Epithelial cell of prostate (primary cell): Measurements from ENCODE around the gene LRG1.
"Not testable (repeated sequence)": the region's sequence is repeated elsewhere in the genome, so short reads cannot be mapped to it uniquely, and the experiment has no call there.

Source experiments
- DNase-seq: peaks from one replicate; pipeline ENCODE4 v3.0.0-alpha.2; 2011; ENCODE audit warnings: low read depth, low spot score
- H3K27ac ChIP-seq: fragments of 450-650 bp; 2 replicates; pipeline ENCODE4 v1.5.1; 2017; ENCODE audit warnings: mild to moderate bottlenecking

Gene LRG1

GRCh38 chr19:4553775-4554174 lies 13.9 kb upstream of the LRG1 start:
- DNase-seq: no peak
- no peak overlapping the region for H3K27ac ChIP-seq

DNA sequence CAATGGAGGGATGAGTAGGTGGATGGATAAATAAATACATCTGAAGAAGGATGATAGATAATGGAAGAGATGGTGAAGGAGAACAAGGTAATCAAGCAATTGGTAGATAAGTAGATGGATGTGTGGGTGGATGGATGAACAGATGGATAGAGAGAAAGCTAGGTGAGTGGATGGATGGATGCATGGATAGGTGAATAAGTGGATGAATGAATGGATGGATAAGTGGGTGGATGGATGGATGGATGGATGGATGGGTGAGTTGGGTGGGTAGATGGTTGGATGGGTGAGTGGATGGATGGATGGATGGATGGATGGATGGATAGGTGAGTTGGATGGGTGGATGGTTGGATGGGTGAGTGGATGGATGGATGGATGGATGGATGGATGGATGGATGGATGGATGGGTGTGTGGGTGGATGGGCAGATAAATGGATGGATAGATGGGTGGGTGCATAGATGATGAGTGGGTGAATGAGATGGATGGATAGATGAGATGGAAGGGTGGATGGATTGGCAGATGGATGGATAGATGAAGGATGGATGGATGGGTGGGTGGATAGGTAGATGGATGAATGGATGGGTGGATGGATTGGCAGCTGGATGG lies 13.4 kb upstream of the LRG1 start:
- no peak overlapping the region for H3K27ac ChIP-seq
- DNase-seq: no peak

GRCh38 chr19:4552525-4552819 lies 12.6 kb upstream of the LRG1 start:
- no peak for DNase-seq
- H3K27ac ChIP-seq: no peak overlapping the region

GRCh38 chr19:4550479-4551050 lies 10.7 kb upstream of the LRG1 start:
- DNase-seq: no peak

DNA sequence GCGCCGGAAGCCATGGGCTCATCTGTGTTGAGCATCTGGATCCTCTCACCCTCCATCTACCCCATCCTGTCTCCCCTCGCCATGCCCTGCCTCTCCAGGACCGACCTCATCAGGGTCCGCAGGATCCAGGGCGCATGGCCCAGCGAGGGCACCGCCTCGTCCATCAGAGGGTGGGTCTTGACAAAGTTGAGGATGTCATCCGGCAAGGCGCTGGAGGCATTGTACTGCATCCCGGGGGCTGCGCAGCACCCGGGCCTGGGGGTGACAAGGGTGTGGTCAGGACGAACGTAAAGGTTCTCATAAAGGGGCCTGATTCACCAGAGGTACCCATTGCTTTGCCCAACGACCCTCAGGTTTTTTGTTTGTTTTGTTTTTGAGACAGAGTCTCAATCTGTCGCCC lies 10.2 kb upstream of the LRG1 start:
- no peak for DNase-seq
- H3K27ac ChIP-seq: no peak overlapping the region

More at GRCh38 chr19:4550479-4551050, 10.7 kb upstream of the LRG1 start:
- no peak overlapping the region for H3K27ac ChIP-seq

DNA sequence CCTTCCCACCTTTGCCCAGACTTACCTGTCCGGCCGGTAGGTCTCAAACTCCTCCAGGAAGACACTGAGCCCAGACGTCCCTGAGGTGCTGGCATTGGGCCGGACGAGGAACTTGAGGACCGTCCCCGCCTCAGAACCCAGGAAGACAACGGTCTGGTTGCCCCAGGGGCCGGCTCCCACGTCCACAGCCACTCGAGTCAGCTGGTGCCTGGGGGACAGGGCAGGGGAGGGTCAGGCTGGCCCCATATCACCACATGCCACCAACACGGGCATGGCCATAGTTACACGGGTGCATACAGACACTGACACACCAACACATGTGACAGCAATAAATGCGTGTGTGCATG lies 8.4 kb upstream of the LRG1 start:
- no peak overlapping the region for H3K27ac ChIP-seq
- DNase-seq: no peak

DNA sequence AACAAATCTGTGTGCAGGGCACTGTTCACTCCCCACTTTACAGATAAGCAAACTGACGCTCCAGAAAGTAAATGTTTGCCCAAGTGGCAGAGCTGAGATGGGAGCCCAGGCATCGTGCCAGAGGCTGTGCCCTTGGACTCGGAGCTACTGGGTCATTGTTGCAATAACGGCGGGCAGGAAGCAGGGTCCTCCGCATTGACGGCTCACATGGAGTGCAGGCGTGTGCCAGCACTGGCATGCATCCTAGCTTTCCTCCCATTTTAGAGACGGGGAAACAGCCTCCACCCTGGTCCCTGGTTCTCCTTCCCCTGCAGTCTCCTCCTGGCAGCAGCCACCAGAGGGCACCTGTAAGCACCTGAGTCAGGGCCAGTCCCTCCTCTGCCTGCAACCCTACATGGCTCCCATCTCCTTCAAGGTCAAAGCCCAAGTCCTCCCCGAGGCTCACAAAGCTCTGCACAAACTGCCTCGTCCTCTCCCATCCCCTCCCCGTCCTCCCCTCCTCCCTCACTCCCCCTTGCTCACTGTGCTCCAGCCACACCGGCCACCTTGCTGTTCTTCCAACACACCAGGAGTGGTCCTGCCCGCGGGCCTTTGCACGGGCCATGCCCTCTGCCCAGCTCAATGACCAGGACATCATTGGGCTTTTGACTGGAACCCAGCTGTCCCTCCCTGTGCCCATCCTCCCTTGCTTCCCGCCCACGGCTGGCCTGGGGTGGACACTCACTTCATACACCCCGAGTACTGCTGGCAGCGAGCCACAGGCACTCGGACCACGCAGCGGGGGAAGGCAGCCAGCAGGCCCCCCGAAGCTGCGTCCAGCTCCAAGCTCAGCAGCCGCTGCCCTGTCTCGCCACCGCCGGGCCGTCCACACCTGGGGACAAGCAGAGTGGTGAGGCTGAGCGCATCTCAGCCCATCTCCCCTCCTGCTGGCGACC lies 7.7 kb upstream of the LRG1 start:
- DNase-seq: no peak
- H3K27ac ChIP-seq: no peak overlapping the region

GRCh38 chr19:4543842-4544647 lies 4.2 kb upstream of the LRG1 start:
- no peak for DNase-seq
- H3K27ac ChIP-seq: no peak overlapping the region

DNA sequence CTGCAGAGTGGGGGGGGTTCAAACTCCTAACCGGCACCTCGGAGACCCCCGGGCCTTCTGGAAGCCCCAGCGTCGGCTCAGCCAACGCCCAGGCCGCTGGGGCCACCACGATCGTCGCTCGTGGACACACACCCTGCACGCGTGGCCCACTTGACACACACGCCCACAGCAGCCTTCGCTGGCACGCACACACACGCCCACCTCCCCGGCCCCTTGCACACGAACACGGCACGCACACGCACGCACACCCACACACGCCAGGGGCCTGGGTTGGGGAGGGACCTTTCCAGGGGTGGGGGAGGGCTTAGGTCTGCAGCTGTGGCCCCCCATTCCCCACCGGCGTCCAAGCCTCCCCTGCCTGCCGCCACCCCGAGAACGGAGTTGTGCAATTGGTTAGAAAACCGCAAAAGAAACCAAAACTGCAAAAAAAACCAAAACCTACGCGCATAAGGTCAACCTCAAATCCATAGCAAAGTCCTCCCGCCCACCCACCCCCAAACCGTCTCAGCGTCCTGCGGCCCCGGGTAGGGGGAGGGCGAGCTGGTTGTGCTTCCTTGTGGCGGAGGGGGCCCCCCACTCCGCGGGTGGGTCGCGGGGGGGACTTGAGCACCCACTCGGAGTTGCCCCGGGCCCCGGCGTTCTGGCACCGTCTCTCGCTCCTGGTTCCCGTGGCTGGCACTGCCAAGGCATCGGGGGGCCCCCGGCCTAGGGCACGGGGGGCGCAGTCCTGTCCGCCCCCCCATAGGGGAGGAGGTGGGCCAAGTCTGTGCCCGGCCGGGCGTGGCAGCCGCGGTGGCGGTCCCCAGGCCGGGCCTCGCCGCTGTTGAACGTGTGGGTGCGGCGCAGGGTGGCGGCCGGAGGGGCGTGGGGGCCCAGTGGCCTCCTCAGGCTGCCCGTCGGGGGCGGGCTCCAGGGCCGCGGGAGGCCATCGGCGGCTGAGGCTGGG lies 3.3 kb upstream of the LRG1 start:
- no peak for DNase-seq
- H3K27ac ChIP-seq: no peak overlapping the region

DNA sequence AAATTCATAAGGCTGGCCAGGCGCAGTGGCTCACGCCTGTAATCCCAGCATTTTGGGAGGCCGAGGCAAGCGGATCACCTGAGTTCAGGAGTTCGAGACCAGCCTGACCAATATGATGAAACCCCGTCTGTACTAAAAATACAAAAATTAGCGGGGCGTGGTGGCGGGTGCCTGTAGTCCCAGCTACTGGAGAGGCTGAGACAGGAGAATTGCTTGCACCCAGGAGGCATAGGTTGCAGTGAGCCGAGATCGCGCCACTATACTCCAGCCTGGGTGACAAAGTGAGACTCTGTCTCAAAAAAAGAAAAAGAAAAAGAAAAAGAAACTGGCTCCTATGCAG lies 1.9 kb upstream of the LRG1 start:
- not testable (repeated sequence) for H3K27ac ChIP-seq

GRCh38 chr19:4541114-4541805 lies 1.4 kb upstream of the LRG1 start:
- DNase-seq: no peak
- no peak overlapping the region for H3K27ac ChIP-seq

More for the DNA sequence above, 1.9 kb upstream of the LRG1 start:
- not testable (repeated sequence) for DNase-seq

- no peak for DNase-seq
- H3K27ac ChIP-seq: no peak overlapping the region
Measured at GRCh38 chr19:4539169-4539692, 605 bp downstream of the LRG1 start.

GRCh38 chr19:4538601-4538954 lies 1.3 kb downstream of the LRG1 start:
- no peak for DNase-seq

GRCh38 chr19:4537953-4538600 lies 1.8 kb downstream of the LRG1 start:
- no peak overlapping the region for H3K27ac ChIP-seq

More at GRCh38 chr19:4538601-4538954, 1.3 kb downstream of the LRG1 start:
- H3K27ac ChIP-seq: no peak overlapping the region

GRCh38 chr19:4536798-4537197 lies 3.0 kb downstream of the LRG1 start:
- no peak overlapping the region for H3K27ac ChIP-seq

More at GRCh38 chr19:4537953-4538600, 1.8 kb downstream of the LRG1 start:
- DNase-seq: no peak

GRCh38 chr19:4534836-4535658 lies 4.8 kb downstream of the LRG1 start, which contains the start of gene PLIN5:
Gene PLIN5 (minus strand): TSS chr19:4535224. CDS start chr19:4534074, 1,150 bp downstream.
- no peak for DNase-seq
- no peak within 1 kb of the TSS for H3K27ac ChIP-seq

More at GRCh38 chr19:4536798-4537197, 3.0 kb downstream of the LRG1 start:
- no peak for DNase-seq

- DNase-seq: no peak
Measured at GRCh38 chr19:4533835-4534424, 5.9 kb downstream of the LRG1 start.

More at GRCh38 chr19:4533835-4534424, 5.9 kb downstream of the LRG1 start:
- no peak overlapping the region for H3K27ac ChIP-seq
